OCI-LY7 (cell line): ENCODE results near the gene SLC25A25. TPM values are rescaled to one million over a fixed set of nuclear protein-coding genes. Genes with fewer than 3 reads are reported as not detected.

Source experiments
- BruUV-seq: library from RNA; stranded (reverse); fragments of 400-500 nt; replicated peaks from 2 replicates; lab custom pipeline; 2021; lab: Mats Ljungman, UMichigan
- CTCF ChIA-PET: fragments of 300-600 bp; sonication (Branson Sonifier 250); formaldehyde crosslinking; loops from one replicate; lab custom pipeline; 2022; ENCODE audit warnings: antibody characterized with exemption; ENCODE audit not compliant: unreplicated experiment; lab: Charles Lee
- POLR2A ChIA-PET: fragments of 300-600 bp; sonication (Branson Sonifier 250); formaldehyde crosslinking; loops from one replicate; lab custom pipeline; 2022; ENCODE audit warnings: antibody characterized with exemption; lab: Charles Lee
- DNase-seq: peaks from one replicate; pipeline ENCODE4 v3.0.0-alpha.2; 2015; ENCODE audit warnings: low spot score
- H2AFZ ChIP-seq: fragments of 200-600 bp; sonication (generic), shearing (Covaris generic); 2 replicates; pipeline ENCODE4 v1.6.1; 2014; ENCODE audit warnings: mild to moderate bottlenecking, antibody characterized with exemption, low read length, moderate library complexity
- H3K27ac ChIP-seq: fragments of 200-600 bp; sonication (generic); 2 replicates; pipeline ENCODE4 v1.5.1; 2014; ENCODE audit warnings: mixed run types, low read depth, mild to moderate bottlenecking, moderate library complexity, low read length, inconsistent platforms; ENCODE audit not compliant: poor library complexity, severe bottlenecking
- H3K36me3 ChIP-seq: fragments of 200-600 bp; sonication (generic); 2 replicates; pipeline ENCODE4 v1.6.1; 2014; ENCODE audit warnings: mild to moderate bottlenecking, antibody characterized with exemption, low read length, moderate library complexity, mixed read lengths; ENCODE audit not compliant: insufficient read depth
- H3K4me1 ChIP-seq: fragments of 200-600 bp; sonication (generic); 2 replicates; pipeline ENCODE4 v1.5.1; 2014; ENCODE audit warnings: mild to moderate bottlenecking, low read length; ENCODE audit not compliant: insufficient read depth, poor library complexity, severe bottlenecking
- H3K4me2 ChIP-seq: fragments of 200-600 bp; sonication (generic); 2 replicates; pipeline ENCODE4 v1.6.1; 2014; ENCODE audit warnings: mild to moderate bottlenecking, low read length
- H3K4me3 ChIP-seq: fragments of 200-600 bp; sonication (generic); 2 replicates; pipeline ENCODE4 v1.5.1; 2014; ENCODE audit warnings: mild to moderate bottlenecking, low read depth, low read length; ENCODE audit not compliant: poor library complexity, severe bottlenecking
- H3K79me2 ChIP-seq: fragments of 200-600 bp; sonication (generic); 2 replicates; pipeline ENCODE4 v1.6.1; 2016; ENCODE audit warnings: low read depth, mild to moderate bottlenecking, low read length, moderate library complexity, mixed read lengths; ENCODE audit not compliant: insufficient read depth
- H3K9me2 ChIP-seq: fragments of 200-600 bp; sonication (generic); 2 replicates; pipeline ENCODE4 v1.6.1; 2016; ENCODE audit warnings: mild to moderate bottlenecking, low read length, mixed read lengths; ENCODE audit not compliant: insufficient read depth
- H3K9me3 ChIP-seq: fragments of 200-600 bp; sonication (generic); 2 replicates; pipeline ENCODE4 v1.6.1; 2014; ENCODE audit warnings: mild to moderate bottlenecking, mixed run types, low read length, mixed read lengths
- H4K20me1 ChIP-seq: fragments of 200-600 bp; sonication (generic); 2 replicates; pipeline ENCODE4 v1.6.1; 2014; ENCODE audit warnings: mild to moderate bottlenecking, antibody characterized with exemption, low read length, moderate library complexity, mixed read lengths; ENCODE audit not compliant: insufficient read depth
- EZH2phosphoT487 ChIP-seq: fragments of 200-600 bp; sonication (generic); IDR thresholded peaks from 2 replicates; pipeline ENCODE4 v1.6.1; 2018; ENCODE audit warnings: low read depth, borderline replicate concordance, mild to moderate bottlenecking, mixed run types, antibody characterized with exemption, low read length, moderate library complexity, mixed read lengths
- intact Hi-C: fragments of 100-400 bp; cut with micrococcal nuclease; formaldehyde crosslinking; loops from one replicate; pipeline ENCODE4 v1.10.0; 2022; ENCODE audit not compliant: unreplicated experiment
- total RNA-seq, 2 experiments: library from RNA; depleted of rRNA in 1 of 2; stranded (reverse); fragments of >200 nt in 1 of 2; shearing (Covaris generic) in 1 of 2; gene quantifications; 2 replicates each; pipeline ENCODE4 v1.2.3, GENCODE V29; 2014 to 2022
- TF ChIP-seq, protein P1 (sequence below): fragments of 200-600 bp; sonication (generic); conservative IDR thresholded peaks from 2 replicates; pipeline ENCODE4 v1.5.1; 2014; ENCODE audit warnings: mild to moderate bottlenecking, antibody characterized with exemption, low read length, moderate library complexity, mixed read lengths

The SLC25A25 gene
- total RNA-seq, 2 experiments from 2014 or later = 17.6 to 21.4 TPM

DNA sequence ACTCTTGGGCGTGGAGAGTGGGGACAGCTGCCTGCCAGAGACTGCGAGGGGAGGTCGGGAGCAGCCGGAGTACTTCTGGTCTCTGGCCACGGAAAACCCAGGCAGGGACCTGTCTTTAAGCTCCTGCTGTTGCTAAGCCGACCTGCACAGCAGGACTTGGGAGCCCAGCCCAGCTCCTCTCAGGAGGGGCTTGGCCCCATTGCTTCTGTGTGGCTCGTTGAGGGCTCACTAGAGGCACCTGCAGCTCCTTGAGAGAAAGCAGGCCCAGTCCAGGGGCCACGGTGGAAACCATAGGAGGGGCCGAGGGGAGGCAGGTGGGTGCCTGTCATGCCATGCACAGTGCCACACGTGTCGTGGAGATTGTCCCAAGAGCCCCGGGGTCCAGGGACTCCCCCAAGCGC lies 77.9 kb downstream of the SLC25A25 start:
- POLR2A ChIA-PET = no interaction called here
- BruUV-seq = no TSS peak

DNA sequence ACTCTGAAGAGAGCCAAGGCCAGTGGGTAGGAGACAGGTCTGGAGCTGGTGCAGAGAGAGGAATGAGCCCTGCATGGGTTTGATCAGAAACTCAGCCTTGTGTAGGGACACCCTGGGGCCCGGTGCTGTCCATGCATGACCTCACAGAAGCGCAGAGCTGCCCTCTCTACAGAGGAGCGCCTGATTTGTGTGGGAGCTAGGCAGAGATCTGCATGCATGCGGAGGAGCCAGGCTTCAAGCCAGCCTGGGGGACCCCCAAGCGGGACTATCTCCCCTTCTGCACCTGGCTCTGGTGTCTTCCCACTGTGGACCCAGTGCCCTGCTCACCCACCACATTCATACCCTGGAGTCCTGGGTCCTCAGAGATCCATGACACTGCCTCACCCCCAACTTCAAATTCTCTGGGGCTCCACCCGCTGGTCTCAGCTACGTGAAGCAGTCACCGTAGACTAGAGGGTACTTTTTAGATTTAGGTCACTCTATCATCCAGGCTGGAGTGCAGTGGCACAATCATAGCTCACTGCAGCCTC lies 78.6 kb downstream of the SLC25A25 start:
- no peak for DNase-seq
- no peaks in the 10 kb centered on the region for H3K36me3 ChIP-seq
- CTCF ChIA-PET = no interaction called here
- H3K9me3 ChIP-seq = no peaks in the 10 kb centered on the region
- H3K4me3 ChIP-seq = no peak overlapping the region
- no peak for TF ChIP-seq EZH2phosphoT487
- TF ChIP-seq, protein P1, sequence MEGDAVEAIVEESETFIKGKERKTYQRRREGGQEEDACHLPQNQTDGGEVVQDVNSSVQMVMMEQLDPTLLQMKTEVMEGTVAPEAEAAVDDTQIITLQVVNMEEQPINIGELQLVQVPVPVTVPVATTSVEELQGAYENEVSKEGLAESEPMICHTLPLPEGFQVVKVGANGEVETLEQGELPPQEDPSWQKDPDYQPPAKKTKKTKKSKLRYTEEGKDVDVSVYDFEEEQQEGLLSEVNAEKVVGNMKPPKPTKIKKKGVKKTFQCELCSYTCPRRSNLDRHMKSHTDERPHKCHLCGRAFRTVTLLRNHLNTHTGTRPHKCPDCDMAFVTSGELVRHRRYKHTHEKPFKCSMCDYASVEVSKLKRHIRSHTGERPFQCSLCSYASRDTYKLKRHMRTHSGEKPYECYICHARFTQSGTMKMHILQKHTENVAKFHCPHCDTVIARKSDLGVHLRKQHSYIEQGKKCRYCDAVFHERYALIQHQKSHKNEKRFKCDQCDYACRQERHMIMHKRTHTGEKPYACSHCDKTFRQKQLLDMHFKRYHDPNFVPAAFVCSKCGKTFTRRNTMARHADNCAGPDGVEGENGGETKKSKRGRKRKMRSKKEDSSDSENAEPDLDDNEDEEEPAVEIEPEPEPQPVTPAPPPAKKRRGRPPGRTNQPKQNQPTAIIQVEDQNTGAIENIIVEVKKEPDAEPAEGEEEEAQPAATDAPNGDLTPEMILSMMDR = no peak
- no peaks in the 10 kb centered on the region for H3K4me1 ChIP-seq
- no peak overlapping the region for H3K4me2 ChIP-seq
- POLR2A ChIA-PET = no interaction called here
- H4K20me1 ChIP-seq = no peaks in the 10 kb centered on the region
- H3K79me2 ChIP-seq = no peaks in the 10 kb centered on the region
- no peaks in the 10 kb centered on the region for H3K9me2 ChIP-seq
- no peak overlapping the region for H2AFZ ChIP-seq
- no TSS peak for BruUV-seq
- intact Hi-C loops = no loop called here
- no peak overlapping the region for H3K27ac ChIP-seq

More for the DNA sequence above, 77.9 kb downstream of the SLC25A25 start:
- Histone ChIP-seq H3K9me2 (no peaks in the 10 kb centered on the region), H3K36me3 (no peaks in the 10 kb centered on the region), H3K4me2 (no peak overlapping the region), H3K79me2 (no peaks in the 10 kb centered on the region), H3K27ac (no peak overlapping the region), H3K4me3 (no peak overlapping the region), H3K4me1 (no peaks in the 10 kb centered on the region), H3K9me3 (no peaks in the 10 kb centered on the region), H2AFZ (no peak overlapping the region), H4K20me1 (no peaks in the 10 kb centered on the region)
- CTCF ChIA-PET = no interaction called here
- TF ChIP-seq, protein P1 = no peak
- TF ChIP-seq EZH2phosphoT487 = no peak
- no peak for DNase-seq
- intact Hi-C loops = no loop called here

DNA sequence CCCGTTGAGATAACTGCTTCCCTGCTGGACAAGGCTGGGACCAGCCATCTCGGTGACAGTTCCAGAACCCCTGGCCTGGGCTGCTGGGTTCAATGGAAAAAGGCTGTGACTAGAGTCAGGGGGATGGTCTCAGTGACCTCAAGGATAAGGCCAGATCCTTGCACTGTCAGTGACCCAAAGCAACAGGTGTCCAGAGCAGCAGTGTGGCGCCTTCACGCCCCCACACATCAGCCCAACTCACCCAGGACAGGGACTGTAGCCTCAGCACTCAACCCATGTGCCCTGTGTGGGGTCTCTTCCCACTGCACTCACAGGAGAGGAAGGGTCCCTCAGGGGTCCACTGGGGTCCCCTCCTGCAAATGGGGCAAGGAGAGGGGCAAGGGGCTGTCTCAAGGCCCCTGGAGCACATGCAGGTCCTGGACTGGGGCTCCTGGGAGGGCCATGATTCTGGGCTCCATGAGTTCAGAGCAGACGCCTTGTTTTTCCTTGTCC lies 80.5 kb downstream of the SLC25A25 start:
- intact Hi-C loops = no loop called here
- no peaks in the 10 kb centered on the region for H3K36me3 ChIP-seq
- H3K4me3 ChIP-seq = no peak overlapping the region
- H3K27ac ChIP-seq = no peak overlapping the region
- H3K4me2 ChIP-seq = no peak overlapping the region
- CTCF ChIA-PET = no interaction called here
- no peak overlapping the region for H2AFZ ChIP-seq
- no peaks in the 10 kb centered on the region for H3K79me2 ChIP-seq
- POLR2A ChIA-PET = no interaction called here
- no peak for DNase-seq
- no peaks in the 10 kb centered on the region for H3K9me2 ChIP-seq
- BruUV-seq = no TSS peak
- TF ChIP-seq, protein P1 = no peak
- no peak for TF ChIP-seq EZH2phosphoT487
- no peaks in the 10 kb centered on the region for H3K4me1 ChIP-seq
- no peaks in the 10 kb centered on the region for H4K20me1 ChIP-seq
- no peaks in the 10 kb centered on the region for H3K9me3 ChIP-seq
